ENCODE data around the gene ZBTB16.

Gene ZBTB16

DNA sequence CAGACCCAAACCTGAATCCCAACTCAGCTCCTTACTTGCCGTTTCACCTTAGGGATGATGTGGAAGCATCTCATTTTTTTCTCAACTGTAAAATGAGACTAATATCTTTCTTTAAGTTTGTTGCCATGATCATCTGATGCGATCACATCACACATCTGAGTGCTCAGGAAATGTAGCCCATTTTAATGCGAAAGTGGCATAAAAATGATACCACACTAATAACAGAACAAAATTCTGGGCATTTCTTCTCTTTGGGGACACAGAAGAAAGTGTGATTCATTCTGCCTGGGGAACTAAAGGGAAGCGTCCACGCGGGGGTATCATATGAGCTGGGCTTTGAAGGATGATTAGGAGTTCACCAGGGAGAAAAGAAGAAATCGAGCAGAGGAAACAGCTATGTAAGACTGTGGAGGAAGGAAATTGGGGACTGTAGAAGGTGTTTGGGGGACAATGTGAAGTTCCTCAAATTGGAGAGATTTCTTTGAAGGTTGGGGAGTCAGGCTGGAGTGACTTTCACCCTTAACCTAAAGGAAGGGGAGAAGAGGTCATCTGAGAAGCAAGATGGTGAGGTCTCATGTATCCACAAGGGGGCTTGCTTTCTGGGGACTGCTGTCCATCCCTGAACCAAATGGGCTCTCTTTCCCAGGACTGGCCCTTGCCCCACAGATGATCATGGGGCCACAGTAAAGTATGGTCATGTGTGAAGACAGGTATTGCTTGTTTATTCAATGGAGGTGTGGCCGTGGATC, 187.0 kb downstream of the ZBTB16 start:
- TF ChIP-seq, protein P1, sequence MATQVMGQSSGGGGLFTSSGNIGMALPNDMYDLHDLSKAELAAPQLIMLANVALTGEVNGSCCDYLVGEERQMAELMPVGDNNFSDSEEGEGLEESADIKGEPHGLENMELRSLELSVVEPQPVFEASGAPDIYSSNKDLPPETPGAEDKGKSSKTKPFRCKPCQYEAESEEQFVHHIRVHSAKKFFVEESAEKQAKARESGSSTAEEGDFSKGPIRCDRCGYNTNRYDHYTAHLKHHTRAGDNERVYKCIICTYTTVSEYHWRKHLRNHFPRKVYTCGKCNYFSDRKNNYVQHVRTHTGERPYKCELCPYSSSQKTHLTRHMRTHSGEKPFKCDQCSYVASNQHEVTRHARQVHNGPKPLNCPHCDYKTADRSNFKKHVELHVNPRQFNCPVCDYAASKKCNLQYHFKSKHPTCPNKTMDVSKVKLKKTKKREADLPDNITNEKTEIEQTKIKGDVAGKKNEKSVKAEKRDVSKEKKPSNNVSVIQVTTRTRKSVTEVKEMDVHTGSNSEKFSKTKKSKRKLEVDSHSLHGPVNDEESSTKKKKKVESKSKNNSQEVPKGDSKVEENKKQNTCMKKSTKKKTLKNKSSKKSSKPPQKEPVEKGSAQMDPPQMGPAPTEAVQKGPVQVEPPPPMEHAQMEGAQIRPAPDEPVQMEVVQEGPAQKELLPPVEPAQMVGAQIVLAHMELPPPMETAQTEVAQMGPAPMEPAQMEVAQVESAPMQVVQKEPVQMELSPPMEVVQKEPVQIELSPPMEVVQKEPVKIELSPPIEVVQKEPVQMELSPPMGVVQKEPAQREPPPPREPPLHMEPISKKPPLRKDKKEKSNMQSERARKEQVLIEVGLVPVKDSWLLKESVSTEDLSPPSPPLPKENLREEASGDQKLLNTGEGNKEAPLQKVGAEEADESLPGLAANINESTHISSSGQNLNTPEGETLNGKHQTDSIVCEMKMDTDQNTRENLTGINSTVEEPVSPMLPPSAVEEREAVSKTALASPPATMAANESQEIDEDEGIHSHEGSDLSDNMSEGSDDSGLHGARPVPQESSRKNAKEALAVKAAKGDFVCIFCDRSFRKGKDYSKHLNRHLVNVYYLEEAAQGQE (IDR thresholded peaks at IDR 0.05; ENCODE audit: insufficient replicate concordance, low read depth) = no peak
- TF ChIP-seq GABPA (IDR thresholded peaks at IDR 0.05; ENCODE audit: low read depth) (no peak), POLR2AphosphoS5 (IDR thresholded peaks at IDR 0.05; ENCODE audit: low read depth) (no peak), SPI1 (IDR thresholded peaks at IDR 0.05; ENCODE audit: borderline replicate concordance, low read depth) (no peak)
- TF ChIP-seq, protein P2, sequence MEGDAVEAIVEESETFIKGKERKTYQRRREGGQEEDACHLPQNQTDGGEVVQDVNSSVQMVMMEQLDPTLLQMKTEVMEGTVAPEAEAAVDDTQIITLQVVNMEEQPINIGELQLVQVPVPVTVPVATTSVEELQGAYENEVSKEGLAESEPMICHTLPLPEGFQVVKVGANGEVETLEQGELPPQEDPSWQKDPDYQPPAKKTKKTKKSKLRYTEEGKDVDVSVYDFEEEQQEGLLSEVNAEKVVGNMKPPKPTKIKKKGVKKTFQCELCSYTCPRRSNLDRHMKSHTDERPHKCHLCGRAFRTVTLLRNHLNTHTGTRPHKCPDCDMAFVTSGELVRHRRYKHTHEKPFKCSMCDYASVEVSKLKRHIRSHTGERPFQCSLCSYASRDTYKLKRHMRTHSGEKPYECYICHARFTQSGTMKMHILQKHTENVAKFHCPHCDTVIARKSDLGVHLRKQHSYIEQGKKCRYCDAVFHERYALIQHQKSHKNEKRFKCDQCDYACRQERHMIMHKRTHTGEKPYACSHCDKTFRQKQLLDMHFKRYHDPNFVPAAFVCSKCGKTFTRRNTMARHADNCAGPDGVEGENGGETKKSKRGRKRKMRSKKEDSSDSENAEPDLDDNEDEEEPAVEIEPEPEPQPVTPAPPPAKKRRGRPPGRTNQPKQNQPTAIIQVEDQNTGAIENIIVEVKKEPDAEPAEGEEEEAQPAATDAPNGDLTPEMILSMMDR (IDR thresholded peaks at IDR 0.05; ENCODE audit: insufficient read depth, low read length) = no peak
- H3K27me3 ChIP-seq (ENCODE audit: insufficient read depth, poor library complexity, severe bottlenecking) = no peaks in the 10 kb centered on the region
- H3K27ac ChIP-seq (replicated peaks) = no peak overlapping the region
- no peak for DNase-seq (ENCODE audit: low read depth in 1 of 2, low spot score in 1 of 2)
- no peak overlapping the region for H3K4me3 ChIP-seq (replicated peaks; ENCODE audit: insufficient read depth, low read length)

DNA sequence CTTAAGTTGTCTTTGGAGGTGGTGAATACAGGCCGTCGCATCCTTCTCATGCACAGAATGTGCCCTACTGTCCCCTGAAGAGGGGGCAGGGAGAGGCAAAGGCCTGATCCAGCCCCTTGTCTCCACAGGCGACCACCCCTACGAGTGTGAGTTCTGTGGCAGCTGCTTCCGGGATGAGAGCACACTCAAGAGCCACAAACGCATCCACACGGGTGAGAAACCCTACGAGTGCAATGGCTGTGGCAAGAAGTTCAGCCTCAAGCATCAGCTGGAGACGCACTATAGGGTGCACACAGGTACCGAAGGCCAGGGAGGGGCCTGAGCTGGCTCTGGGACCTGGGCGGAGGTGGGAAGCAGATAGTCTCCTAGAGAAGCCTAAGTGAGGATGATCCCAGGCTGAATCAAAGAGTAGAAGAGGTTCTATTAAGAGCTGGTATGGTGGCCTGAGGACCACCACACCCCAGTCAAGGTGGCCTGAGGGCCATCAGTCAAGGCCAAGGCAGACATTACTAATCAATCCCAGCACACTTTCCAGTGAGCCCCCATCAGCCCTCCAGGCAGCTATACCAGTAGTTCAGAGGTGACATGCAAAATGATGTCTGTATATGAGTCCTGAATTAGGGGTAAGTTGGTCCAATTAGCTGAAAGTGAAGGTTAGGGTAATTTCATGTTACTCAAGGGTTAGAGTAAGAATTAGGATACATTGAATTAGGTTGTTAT, 187.7 kb downstream of the ZBTB16 start:
- H3K27ac ChIP-seq (replicated peaks) = no peak overlapping the region

DNA sequence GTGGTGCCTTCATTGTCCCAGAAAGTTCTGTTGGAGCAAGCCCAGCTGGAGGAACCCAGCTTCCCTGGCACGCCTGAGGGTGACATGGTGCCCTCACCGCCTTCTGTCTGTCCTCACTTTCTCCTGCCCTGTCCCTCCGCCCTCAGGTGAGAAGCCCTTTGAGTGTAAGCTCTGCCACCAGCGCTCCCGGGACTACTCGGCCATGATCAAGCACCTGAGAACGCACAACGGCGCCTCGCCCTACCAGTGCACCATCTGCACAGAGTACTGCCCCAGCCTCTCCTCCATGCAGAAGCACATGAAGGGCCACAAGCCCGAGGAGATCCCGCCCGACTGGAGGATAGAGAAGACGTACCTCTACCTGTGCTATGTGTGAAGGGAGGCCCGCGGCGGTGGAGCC, 190.7 kb downstream of the ZBTB16 start:
- H3K27me3 ChIP-seq (ENCODE audit: insufficient read depth, poor library complexity, severe bottlenecking) = no peaks in the 10 kb centered on the region
- no peak overlapping the region for H3K27ac ChIP-seq (replicated peaks)
- no peak for DNase-seq (ENCODE audit: low read depth in 1 of 2, low spot score in 1 of 2)
- TF ChIP-seq, protein P1 (IDR thresholded peaks at IDR 0.05; ENCODE audit: insufficient replicate concordance, low read depth) = no peak
- no peak for TF ChIP-seq POLR2AphosphoS5 (IDR thresholded peaks at IDR 0.05; ENCODE audit: low read depth)
- TF ChIP-seq, protein P2 (IDR thresholded peaks at IDR 0.05; ENCODE audit: insufficient read depth, low read length) = no peak
- no peak for TF ChIP-seq SPI1 (IDR thresholded peaks at IDR 0.05; ENCODE audit: borderline replicate concordance, low read depth)
- TF ChIP-seq GABPA (IDR thresholded peaks at IDR 0.05; ENCODE audit: low read depth) = no peak
- H3K4me3 ChIP-seq (replicated peaks; ENCODE audit: insufficient read depth, low read length) = no peak overlapping the region

More for the DNA sequence above, 187.7 kb downstream of the ZBTB16 start:
- no peak for DNase-seq (ENCODE audit: low read depth in 1 of 2, low spot score in 1 of 2)
- no peaks in the 10 kb centered on the region for H3K27me3 ChIP-seq (ENCODE audit: insufficient read depth, poor library complexity, severe bottlenecking)
- no peak for TF ChIP-seq GABPA (IDR thresholded peaks at IDR 0.05; ENCODE audit: low read depth)
- TF ChIP-seq POLR2AphosphoS5 (IDR thresholded peaks at IDR 0.05; ENCODE audit: low read depth) = no peak
- TF ChIP-seq, protein P2 (IDR thresholded peaks at IDR 0.05; ENCODE audit: insufficient read depth, low read length) = no peak
- no peak for TF ChIP-seq SPI1 (IDR thresholded peaks at IDR 0.05; ENCODE audit: borderline replicate concordance, low read depth)
- TF ChIP-seq, protein P1 (IDR thresholded peaks at IDR 0.05; ENCODE audit: insufficient replicate concordance, low read depth) = no peak
- H3K4me3 ChIP-seq (replicated peaks; ENCODE audit: insufficient read depth, low read length) = no peak overlapping the region

Measured in HL-60 (cell line).